Stimulated activated CD8-positive, alpha-beta memory T cell treated with anti-CD3 and anti-CD28 coated beads, Interleukin-4, amount 100 ng/mL, for 1 hour (primary cell): ENCODE measurements around the gene GTF2IRD1.
"Not testable (repeated sequence)": the region's sequence is repeated elsewhere in the genome, so short reads cannot be mapped to it uniquely, and the experiment has no call there.

Source experiments
- DNase-seq, 2 donors: peaks; one replicate each; pipeline ENCODE4 v3.0.0-alpha.2; 2020; ENCODE audit warnings: low read depth in 2 of 2, low spot score in 1 of 2

Gene GTF2IRD1

GRCh38 chr7:74507538-74508319 lies 54.0 kb downstream of the GTF2IRD1 start:
- no peak for DNase-seq

GRCh38 chr7:74509453-74509852 lies 55.7 kb downstream of the GTF2IRD1 start:
- DNase-seq, result not testable (repeated sequence)

GRCh38 chr7:74511345-74511744 lies 57.6 kb downstream of the GTF2IRD1 start:
- no peak for DNase-seq

GRCh38 chr7:74512762-74513161 lies 59.1 kb downstream of the GTF2IRD1 start:
- no peak for DNase-seq

- DNase-seq, result no peak
Observed at GRCh38 chr7:74514131-74514591, 60.5 kb downstream of the GTF2IRD1 start.

- DNase-seq, result no peak
Observed at GRCh38 chr7:74515276-74515675, 61.6 kb downstream of the GTF2IRD1 start.

- DNase-seq, result no peak
Observed at GRCh38 chr7:74516214-74516613, 62.5 kb downstream of the GTF2IRD1 start.

- no peak for DNase-seq
Observed at GRCh38 chr7:74518041-74518440, 64.3 kb downstream of the GTF2IRD1 start.

- DNase-seq, result no peak
Observed at GRCh38 chr7:74518654-74519053, 64.9 kb downstream of the GTF2IRD1 start.

- DNase-seq, result no peak
Observed at GRCh38 chr7:74519395-74519794, 65.7 kb downstream of the GTF2IRD1 start.

GRCh38 chr7:74521855-74522254 lies 68.1 kb downstream of the GTF2IRD1 start:
- no peak for DNase-seq

- no peak for DNase-seq
Observed at GRCh38 chr7:74522281-74522905, 68.7 kb downstream of the GTF2IRD1 start.

- DNase-seq, result no peak
Observed at GRCh38 chr7:74523015-74523414, 69.3 kb downstream of the GTF2IRD1 start.

GRCh38 chr7:74525140-74525539 lies 71.4 kb downstream of the GTF2IRD1 start:
- DNase-seq, result no peak

- no peak for DNase-seq
Observed at GRCh38 chr7:74525881-74526280, 72.2 kb downstream of the GTF2IRD1 start.

- DNase-seq, result no peak
Observed at GRCh38 chr7:74526780-74527179, 73.1 kb downstream of the GTF2IRD1 start.

GRCh38 chr7:74527842-74528241 lies 74.1 kb downstream of the GTF2IRD1 start:
- DNase-seq, result no peak

GRCh38 chr7:74528773-74529172 lies 75.1 kb downstream of the GTF2IRD1 start:
- not testable (repeated sequence) for DNase-seq

GRCh38 chr7:74535951-74536356 lies 82.2 kb downstream of the GTF2IRD1 start:
- DNase-seq, result no peak

- not testable (repeated sequence) for DNase-seq
Observed at GRCh38 chr7:74541937-74542336, 88.2 kb downstream of the GTF2IRD1 start.

- no peak for DNase-seq
Observed at GRCh38 chr7:74542558-74543117, 88.9 kb downstream of the GTF2IRD1 start.
